DMS 273 (cell line): Measurements from ENCODE around the gene PLSCR3.

Experiments used
- DNase-seq: peaks from one replicate; lab custom pipeline; 2025; ENCODE audit not compliant: unreplicated experiment; lab: John Stamatoyannopoulos, UW

The PLSCR3 gene

DNA sequence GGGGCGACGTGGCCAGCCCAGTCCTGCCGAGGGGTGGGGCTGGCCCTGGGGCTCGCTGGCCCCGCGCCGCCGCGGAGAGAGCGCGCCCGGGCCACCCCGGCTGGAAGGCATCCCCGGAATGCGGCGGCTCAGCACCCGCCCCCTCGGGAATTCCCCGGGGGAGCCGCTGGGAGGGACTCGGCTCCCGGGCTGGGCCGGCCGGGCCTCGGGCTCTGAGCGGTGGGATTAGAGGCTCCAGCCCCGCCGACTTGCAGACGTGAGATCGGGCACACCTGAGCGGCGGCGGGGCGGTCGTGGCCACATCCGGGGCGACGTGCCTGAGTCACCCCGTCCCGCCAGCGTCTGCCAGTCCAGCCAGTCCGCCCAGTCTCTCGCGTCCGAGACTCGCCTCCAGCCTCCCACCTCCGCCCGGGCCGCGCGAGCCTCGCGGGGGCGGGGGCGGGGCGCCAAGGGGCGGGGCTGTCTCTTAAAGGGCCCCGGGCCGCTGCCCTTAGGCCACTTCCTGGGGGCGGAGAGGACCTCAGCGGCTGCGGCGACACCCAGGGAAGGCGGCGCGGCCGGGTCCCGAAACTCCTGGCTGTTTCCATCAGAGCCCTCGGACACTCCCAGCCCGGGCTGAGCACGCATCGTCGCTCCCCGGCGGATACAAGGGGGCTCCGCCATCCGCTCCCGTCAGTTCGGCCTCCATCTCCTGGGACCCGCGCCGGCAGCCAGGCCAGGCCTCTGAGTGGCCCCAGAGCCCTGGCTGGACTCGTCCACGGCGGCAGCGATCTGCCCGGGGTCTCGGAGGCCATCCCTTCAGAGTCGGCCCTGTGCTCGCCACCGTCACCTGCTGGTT is 42.4 kb downstream of the PLSCR3 start, which contains the start of gene KCTD11:
KCTD11 (plus strand) TSS at position 498 of the 838 bp plus-strand sequence.
- DNase-seq = peak; percentile 70

- peak; percentile 18 for DNase-seq
Observed at GRCh38 chr17:7348478-7349242, 45.7 kb downstream of the PLSCR3 start.

DNA sequence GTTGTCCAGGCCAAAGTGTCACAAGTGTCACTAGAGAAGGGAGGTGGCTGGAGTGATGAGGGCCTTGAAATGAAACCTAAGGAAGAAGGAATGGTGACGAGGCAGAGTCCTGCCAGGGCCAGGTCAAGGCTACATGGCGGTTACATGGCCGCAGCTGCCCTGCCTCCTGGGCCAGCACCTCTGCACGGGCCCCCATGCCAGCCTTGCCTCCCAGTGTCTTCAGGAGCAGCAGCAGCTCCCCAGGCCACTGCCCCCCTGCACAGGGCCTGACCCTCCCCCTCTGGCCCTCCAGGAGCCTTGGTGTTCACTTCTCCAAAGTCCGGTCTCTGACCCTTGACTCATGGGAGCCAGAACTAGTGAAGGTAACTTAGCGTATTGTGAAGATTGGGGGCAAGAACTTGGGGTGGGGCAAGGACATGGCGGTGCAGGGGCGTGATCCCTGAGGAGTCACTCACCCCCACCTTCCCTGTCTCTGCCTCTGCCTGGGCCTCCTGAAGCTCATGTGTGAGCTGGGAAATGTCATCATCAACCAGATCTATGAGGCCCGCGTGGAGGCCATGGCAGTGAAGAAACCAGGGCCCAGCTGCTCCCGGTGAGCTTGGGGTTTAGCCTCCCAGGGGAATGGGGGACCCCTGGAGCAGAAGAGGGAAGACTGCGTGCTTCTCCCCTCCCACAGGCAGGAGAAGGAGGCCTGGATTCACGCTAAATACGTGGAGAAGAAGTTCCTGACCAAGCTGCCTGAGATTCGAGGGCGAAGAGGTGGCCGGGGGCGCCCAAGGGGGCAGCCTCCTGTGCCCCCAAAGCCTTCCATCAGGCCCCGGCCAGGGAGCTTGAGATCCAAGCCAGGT is 46.5 kb downstream of the PLSCR3 start:
- DNase-seq = no peak

GRCh38 chr17:7346761-7347614 is 47.3 kb downstream of the PLSCR3 start:
- DNase-seq = no peak

DNA sequence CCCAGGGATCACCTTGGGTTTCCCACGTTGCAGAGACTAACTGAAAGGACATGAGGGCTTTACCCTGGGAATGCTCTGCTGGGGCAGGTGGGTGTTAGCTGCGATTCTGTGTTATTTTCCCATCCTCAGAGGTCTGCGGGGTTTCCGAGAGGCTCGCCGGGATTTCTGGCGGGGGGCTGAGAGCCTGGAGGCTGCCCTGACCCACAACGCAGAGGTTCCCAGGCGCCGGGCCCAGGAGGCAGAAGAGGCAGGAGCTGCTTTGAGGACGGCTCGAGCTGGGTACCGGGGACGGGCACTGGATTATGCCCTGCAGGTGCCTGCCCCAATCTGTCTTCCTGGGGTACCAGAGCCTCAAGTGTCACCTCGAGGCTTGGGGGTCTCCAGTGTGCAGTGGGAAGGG is 51.1 kb downstream of the PLSCR3 start:
- DNase-seq = no peak

GRCh38 chr17:7341842-7342241 is 52.5 kb downstream of the PLSCR3 start:
- DNase-seq = no peak

DNA sequence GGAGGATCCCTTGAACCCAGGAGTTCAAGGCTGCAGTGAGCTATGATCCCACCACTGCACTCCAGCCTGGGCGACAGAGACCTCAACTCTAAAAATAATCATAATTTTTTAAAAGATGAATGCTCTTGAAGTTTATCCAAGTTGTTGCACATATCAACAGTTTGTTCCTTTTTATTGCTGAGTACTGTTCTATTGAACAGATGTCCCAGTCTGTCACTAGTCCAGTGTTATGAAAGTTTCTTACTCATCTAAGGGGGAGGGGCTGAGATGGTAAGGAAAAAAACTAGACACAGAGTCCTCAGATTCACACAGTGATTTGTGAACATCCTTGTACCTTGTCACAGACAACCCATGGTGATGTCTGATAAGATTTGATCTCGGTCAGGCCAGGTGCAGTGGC is 54.1 kb downstream of the PLSCR3 start:
- DNase-seq = peak; percentile 17
